ENCODE data around the gene FAM227B. TPM values are rescaled to one million over a fixed set of nuclear protein-coding genes. Genes with fewer than 3 reads are reported as not detected.

The FAM227B gene
- total and polyA plus RNA-seq, 2 of the 13 experiments (the other 11 are each of a cell fraction or from before 2014, with no cell fraction given), result 1.9 to 2.6 TPM

GRCh38 chr15:49330166-49330565 lies 290.5 kb downstream of the FAM227B start (continued):
- TF ChIP-seq HMGXB4 (CRISPR knock-in tag; IDR thresholded peaks at IDR 0.05; ENCODE audit: borderline replicate concordance in 1 of 2, low read depth in 1 of 2) (no peak), NR2C2 (CRISPR knock-in tag; IDR thresholded peaks at IDR 0.05; ENCODE audit: borderline replicate concordance) (no peak), BHLHE40 (IDR thresholded peaks at IDR 0.05; ENCODE audit: low read length) (no peak), ZNF263 (CRISPR knock-in tag; IDR thresholded peaks at IDR 0.05) (no peak)
- TF ChIP-seq, protein P1, sequence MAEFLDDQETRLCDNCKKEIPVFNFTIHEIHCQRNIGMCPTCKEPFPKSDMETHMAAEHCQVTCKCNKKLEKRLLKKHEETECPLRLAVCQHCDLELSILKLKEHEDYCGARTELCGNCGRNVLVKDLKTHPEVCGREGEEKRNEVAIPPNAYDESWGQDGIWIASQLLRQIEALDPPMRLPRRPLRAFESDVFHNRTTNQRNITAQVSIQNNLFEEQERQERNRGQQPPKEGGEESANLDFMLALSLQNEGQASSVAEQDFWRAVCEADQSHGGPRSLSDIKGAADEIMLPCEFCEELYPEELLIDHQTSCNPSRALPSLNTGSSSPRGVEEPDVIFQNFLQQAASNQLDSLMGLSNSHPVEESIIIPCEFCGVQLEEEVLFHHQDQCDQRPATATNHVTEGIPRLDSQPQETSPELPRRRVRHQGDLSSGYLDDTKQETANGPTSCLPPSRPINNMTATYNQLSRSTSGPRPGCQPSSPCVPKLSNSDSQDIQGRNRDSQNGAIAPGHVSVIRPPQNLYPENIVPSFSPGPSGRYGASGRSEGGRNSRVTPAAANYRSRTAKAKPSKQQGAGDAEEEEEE (CRISPR knock-in tag; IDR thresholded peaks at IDR 0.05; ENCODE audit: borderline replicate concordance), result no peak

- no peak overlapping the region for H3K9ac ChIP-seq (ENCODE audit: insufficient read depth, low read depth, low read length)
- no peak overlapping the region for H2AFZ ChIP-seq (ENCODE audit: low read length)
- no peak overlapping the region for H3K4me3 ChIP-seq (replicated peaks in 1 of 3; ENCODE audit: insufficient read depth in 1 of 3, low read depth in 2 of 3, low read length in 3 of 3)
- in situ Hi-C loops (cut with HindIII; ENCODE audit: extremely low pct_ligation_motif_present, low pct_unique_long_range_greater_than_20kb) (no loop called here), intact Hi-C loops (cut with micrococcal nuclease; ENCODE audit: unreplicated experiment) (no loop called here)
- no peak for DNase-seq (ENCODE audit: low spot score)
- no peak for TF ChIP-seq ZHX1 (CRISPR knock-in tag; IDR thresholded peaks at IDR 0.05; ENCODE audit: low read depth)
- TF ChIP-seq THAP11 (CRISPR knock-in tag; IDR thresholded peaks at IDR 0.05), result no peak
- no peak for TF ChIP-seq AGO1 (IDR thresholded peaks at IDR 0.05; ENCODE audit: low read depth, low read length, poor library complexity, severe bottlenecking)
- TF ChIP-seq ZNF24 (IDR thresholded peaks at IDR 0.05), result no peak
- no peak for TF ChIP-seq ZNF83 (CRISPR knock-in tag; IDR thresholded peaks at IDR 0.05; ENCODE audit: borderline replicate concordance)
- TF ChIP-seq ZNF776 (CRISPR knock-in tag; IDR thresholded peaks at IDR 0.05), result no peak
- no peak overlapping the region for H3K4me2 ChIP-seq (ENCODE audit: low read depth, low read length)
- H3K27ac ChIP-seq (ENCODE audit: extremely low read length, insufficient read depth, low read length), result no peak overlapping the region
- peaks cover 3 to 4% of the 10 kb centered on the region in 2 experiments; a peak in 3 of 5 replicates for H3K36me3 ChIP-seq (replicated peaks in 1 of 2; ENCODE audit: control insufficient read depth in 1 of 2, insufficient read depth in 2 of 2, low read length in 2 of 2)
- ChIA-PET POLR2A (no interaction called here), CTCF (ENCODE audit: low intra/inter-chr PET ratio, low total read pairs) (no interaction called here)
- no peaks in the 10 kb centered on the region for H3K9me3 ChIP-seq (ENCODE audit: low read length)
- BruUV-seq (replicated peaks), result no TSS peak
- no peaks in the 10 kb centered on the region for H3K79me2 ChIP-seq (ENCODE audit: insufficient read depth, low read length)
- no peak for ATAC-seq
- H3K4me1 ChIP-seq (ENCODE audit: insufficient read depth, low read length), result no peaks in the 10 kb centered on the region
- H3K27me3 ChIP-seq (ENCODE audit: control insufficient read depth in 1 of 2, insufficient read depth in 2 of 2, low read length in 2 of 2), result no peaks in the 10 kb centered on the region
- H4K20me1 ChIP-seq (ENCODE audit: insufficient read depth, low read length), result no peaks in the 10 kb centered on the region
- no peak for FAIRE-seq
Measured at GRCh38 chr15:49328941-49329340, 291.7 kb downstream of the FAM227B start.

Data from HepG2 (cell line).